A172 (cell line): ENCODE measurements around the gene ARL6IP1. TPM values are rescaled to one million over a fixed set of nuclear protein-coding genes. Genes with fewer than 3 reads are reported as not detected.
"Not testable (repeated sequence)": the region's sequence is repeated elsewhere in the genome, so short reads cannot be mapped to it uniquely, and the experiment has no call there.

Source experiments
- DNase-seq: peaks from one replicate; pipeline ENCODE4 v3.0.0-alpha.2; 2015; ENCODE audit warnings: low spot score
- total RNA-seq: library from RNA; depleted of rRNA; stranded (reverse); fragments of >200 nt; shearing (Covaris generic); gene quantifications from 2 replicates; pipeline ENCODE4 v1.2.3, GENCODE V29; 2014; rRNA removed

Gene ARL6IP1
- total RNA-seq, 1 experiment from 2014 or later = 576 TPM

- DNase-seq = not testable (repeated sequence)
Measured at GRCh38 chr16:18759598-18760520, 41.5 kb downstream of the ARL6IP1 start.

GRCh38 chr16:18757960-18758660, 43.2 kb downstream of the ARL6IP1 start:
- DNase-seq = not testable (repeated sequence)

GRCh38 chr16:18756639-18757038, 44.7 kb downstream of the ARL6IP1 start:
- DNase-seq = not testable (repeated sequence)

- not testable (repeated sequence) for DNase-seq
Measured at GRCh38 chr16:18742870-18743269, 58.5 kb downstream of the ARL6IP1 start.

Other genes with a start within 250 kb of the ARL6IP1 start
- gene NOMO2, start 239.5 kb downstream of the ARL6IP1 start, total RNA-seq = 80.7 and 106 TPM in 2 replicates
- gene RPS15A, start 11.2 kb downstream of the ARL6IP1 start, total RNA-seq = 2,142 and 2,402 TPM in 2 replicates
- 32.9 and 34.0 TPM in 2 replicates for gene SMG1, start 124.9 kb upstream of the ARL6IP1 start, total RNA-seq
- 0.84 and 1.2 TPM in 2 replicates for gene TMC7, start 182.4 kb upstream of the ARL6IP1 start, total RNA-seq